ENCODE data around the gene ATP8B4. TPM values are rescaled to one million over a fixed set of nuclear protein-coding genes. Genes with fewer than 3 reads are reported as not detected.

Gene ATP8B4
- total and polyA plus RNA-seq, 12 donors = 0.39 to 5.3 (median 1.6) TPM

DNA sequence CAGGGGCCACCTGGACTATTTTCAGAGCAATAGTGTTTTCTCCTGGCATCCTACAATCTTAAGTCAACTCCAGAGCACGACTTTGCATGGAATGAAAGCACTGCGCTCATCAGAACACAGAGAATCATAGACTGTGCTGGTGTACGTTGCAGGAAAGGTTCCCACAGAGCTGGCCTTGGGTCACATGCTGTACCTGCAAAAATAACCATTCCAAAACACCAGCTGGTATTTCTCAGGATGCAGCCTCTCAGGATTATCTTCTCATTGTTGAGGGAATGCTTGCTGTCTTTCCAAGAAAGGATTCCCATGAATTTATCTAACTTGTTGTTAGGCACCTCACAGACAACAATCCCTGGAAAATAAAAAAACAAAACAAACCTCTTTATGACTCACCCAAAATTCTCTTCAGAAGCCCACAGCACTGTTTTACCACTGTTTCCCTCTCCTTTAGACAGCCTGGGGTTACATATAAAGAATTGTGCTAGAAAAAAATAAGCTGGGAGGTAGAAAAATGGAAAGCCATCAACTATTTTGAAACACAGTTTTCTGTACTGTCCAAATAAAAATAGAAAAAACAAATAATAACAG is 131.7 kb downstream of the ATP8B4 start:
- Histone ChIP-seq H3K27me3 (no peaks in the 10 kb centered on the region), H3K36me3 (no peaks in the 10 kb centered on the region), H3K4me1 (peaks cover 0 to 61% (median 25%) of the 10 kb centered on the region in 9 donors), H3K27ac (peak overlapping the region in 3 of 10 donors; percentile 1 to 39 (median 31)), H3K9me3 (no peaks in the 10 kb centered on the region), H3K4me3 (no peak overlapping the region)
- peak in 2 of 8 donors; percentile 23 to 65 for ATAC-seq
- intact Hi-C loops (cut with DNase I) = loop anchor here in 1 of 10 donors (5.0 kb wide), 1 partner anchor 65 kb away; no protein-coding TSS in a partner anchor
- WGBS, 2 donors = 42 to 49% methylated on average over 3 of the region's 3 CpGs
- no peak for TF ChIP-seq CTCF (IDR thresholded peaks at IDR 0.05)
- no peak for DNase-seq

DNA sequence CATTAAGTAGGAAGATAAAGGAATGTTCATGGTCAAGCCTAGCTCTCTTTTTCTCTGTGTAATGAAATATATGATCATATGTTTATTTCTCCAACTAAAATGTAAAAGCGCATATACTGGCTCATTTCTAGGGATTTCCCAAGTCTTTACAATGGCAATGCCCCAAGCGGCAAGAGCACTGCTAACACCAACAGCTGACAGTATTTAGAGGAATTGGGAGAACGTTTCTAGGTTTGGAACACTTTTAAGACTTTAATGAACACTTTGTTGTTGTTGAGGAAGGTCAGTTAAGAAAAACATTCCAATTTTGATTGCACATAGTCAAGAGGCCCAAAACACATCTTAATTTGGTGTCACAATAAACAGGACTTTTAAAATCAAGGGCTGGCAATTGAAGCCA is 132.7 kb downstream of the ATP8B4 start:
- no peak for ATAC-seq
- Histone ChIP-seq H3K27ac (no peak overlapping the region), H3K36me3 (no peaks in the 10 kb centered on the region), H3K27me3 (no peaks in the 10 kb centered on the region), H3K9me3 (no peaks in the 10 kb centered on the region), H3K4me3 (no peak overlapping the region), H3K4me1 (peaks cover 0 to 52% (median 25%) of the 10 kb centered on the region in 9 donors)
- TF ChIP-seq CTCF (IDR thresholded peaks at IDR 0.05) = no peak
- intact Hi-C loops (cut with DNase I) = loop anchor here in 1 of 10 donors (5.0 kb wide), 1 partner anchor 64 kb away; no protein-coding TSS in a partner anchor
- WGBS, 2 donors = 65 to 94% methylated on average over 3 of the region's 3 CpGs
- DNase-seq = no peak

GRCh38 chr15:49985463-49985862 is 133.6 kb downstream of the ATP8B4 start:
- H3K27me3 ChIP-seq = no peaks in the 10 kb centered on the region
- H3K9me3 ChIP-seq = no peaks in the 10 kb centered on the region
- no peaks in the 10 kb centered on the region for H3K36me3 ChIP-seq
- intact Hi-C loops (cut with DNase I) = loop anchor here in 1 of 10 donors (5.0 kb wide), 1 partner anchor 63 kb away; no protein-coding TSS in a partner anchor
- no peak overlapping the region for H3K27ac ChIP-seq
- no peak overlapping the region for H3K4me3 ChIP-seq
- TF ChIP-seq CTCF (IDR thresholded peaks at IDR 0.05) = no peak
- H3K4me1 ChIP-seq = peaks cover 0 to 46% (median 25%) of the 10 kb centered on the region in 9 donors
- no peak for DNase-seq
- peak in 1 of 8 donors; percentile 37 for ATAC-seq
- 63 to 89% methylated on average over 4 of the region's 4 CpGs for WGBS, 2 donors

DNA sequence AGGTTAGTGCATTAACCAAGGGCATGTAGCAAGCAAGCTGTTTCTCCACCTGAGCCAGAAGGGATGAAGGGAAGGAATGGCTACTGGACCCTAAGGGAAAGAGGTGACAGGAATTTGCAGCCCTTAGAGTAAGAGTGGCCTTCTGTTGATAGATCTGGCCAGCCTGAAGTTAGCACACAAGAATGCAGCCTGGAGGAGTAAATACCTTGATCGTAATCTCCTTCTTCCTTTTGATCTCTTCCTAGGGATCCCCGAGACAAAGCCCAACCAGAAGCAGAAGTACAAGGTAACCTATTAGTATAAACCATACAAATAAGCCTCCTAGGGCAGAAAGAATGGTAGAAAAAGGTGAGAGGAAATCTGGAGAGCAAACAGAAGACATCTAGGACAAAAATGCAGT is 134.6 kb downstream of the ATP8B4 start:
- WGBS, 2 donors = 53 to 68% methylated on average over 2 of the region's 2 CpGs
- Histone ChIP-seq H3K4me3 (no peak overlapping the region), H3K27ac (no peak overlapping the region), H3K27me3 (no peaks in the 10 kb centered on the region), H3K36me3 (peaks cover 0 to under 1% (median 0%) of the 10 kb centered on the region in 9 donors), H3K9me3 (no peaks in the 10 kb centered on the region), H3K4me1 (peaks cover 0 to 38% (median 19%) of the 10 kb centered on the region in 9 donors)
- no peak for DNase-seq
- intact Hi-C loops (cut with DNase I) = no loop called here
- ATAC-seq = no peak
- TF ChIP-seq CTCF (IDR thresholded peaks at IDR 0.05) = no peak
